Prostate gland (tissue), 2 donors: ENCODE results near the gene SEMA4F.

Experiments
- CTCF ChIP-seq, 4 experiments: fragments of 200-600 bp in 2 of 4; fragments of 450-650 bp in 2 of 4; sonication (generic) in 2 of 4; IDR thresholded peaks; 1 replicate in 3 of 4; 2 replicates in 1 of 4; pipeline ENCODE4 v1.5.1; 2016 to 2019; ENCODE audit warnings: antibody characterized with exemption in 4 of 4, mild to moderate bottlenecking in 2 of 4, moderate library complexity in 2 of 4
- POLR2A ChIP-seq: fragments of 450-650 bp; IDR thresholded peaks from one replicate; pipeline ENCODE4 v1.6.1; 2016; ENCODE audit warnings: antibody characterized with exemption, mild to moderate bottlenecking

GRCh38 chr2:74721316-74721715, 67.3 kb downstream of the SEMA4F start:
- TF ChIP-seq POLR2A, result no peak
- TF ChIP-seq CTCF (IDR thresholded peaks at IDR 0.05), result no peak
